ENCODE results near the gene SENP8.

Gene SENP8

GRCh38 chr15:72178976-72179585 lies 60.9 kb downstream of the SENP8 start:
- no peak overlapping the region for H3K27ac ChIP-seq
- no peaks in the 10 kb centered on the region for H3K27me3 ChIP-seq (ENCODE audit: insufficient read depth, low read depth)
- no peaks in the 10 kb centered on the region for H3K79me2 ChIP-seq (ENCODE audit: insufficient read depth, low read depth)
- H3K36me3 ChIP-seq (ENCODE audit: insufficient read depth): no peaks in the 10 kb centered on the region
- no peak overlapping the region for H3K4me3 ChIP-seq (IDR thresholded peaks at IDR 0.05; ENCODE audit: insufficient read depth, low read depth, low read length)
- no peaks in the 10 kb centered on the region for H3K4me1 ChIP-seq (ENCODE audit: low read depth, poor library complexity, severe bottlenecking)
- no peak overlapping the region for H3K9ac ChIP-seq
- H2AFZ ChIP-seq (ENCODE audit: low read depth): no peak overlapping the region
- no peaks in the 10 kb centered on the region for H4K20me1 ChIP-seq (ENCODE audit: insufficient read depth)
- no peak overlapping the region for H3K4me2 ChIP-seq
- no peak for TF ChIP-seq CTCF (conservative IDR thresholded peaks at IDR 0.05; ENCODE audit: low read depth, low read length)

- Histone ChIP-seq H3K27me3 (ENCODE audit: insufficient read depth, low read depth) (no peaks in the 10 kb centered on the region), H3K4me2 (no peak overlapping the region), H3K9ac (no peak overlapping the region), H2AFZ (ENCODE audit: low read depth) (no peak overlapping the region), H3K79me2 (ENCODE audit: insufficient read depth, low read depth) (no peaks in the 10 kb centered on the region), H3K36me3 (ENCODE audit: insufficient read depth) (no peaks in the 10 kb centered on the region), H3K27ac (no peak overlapping the region), H4K20me1 (ENCODE audit: insufficient read depth) (no peaks in the 10 kb centered on the region), H3K4me1 (ENCODE audit: low read depth, poor library complexity, severe bottlenecking) (no peaks in the 10 kb centered on the region), H3K4me3 (IDR thresholded peaks at IDR 0.05; ENCODE audit: insufficient read depth, low read depth, low read length) (no peak overlapping the region)
- TF ChIP-seq CTCF (conservative IDR thresholded peaks at IDR 0.05; ENCODE audit: low read depth, low read length): no peak
Observed at GRCh38 chr15:72179950-72180581, 61.9 kb downstream of the SENP8 start.

- no peak overlapping the region for H3K4me2 ChIP-seq
- no peak for TF ChIP-seq CTCF (conservative IDR thresholded peaks at IDR 0.05; ENCODE audit: low read depth, low read length)
- no peaks in the 10 kb centered on the region for H3K27me3 ChIP-seq (ENCODE audit: insufficient read depth, low read depth)
- no peaks in the 10 kb centered on the region for H4K20me1 ChIP-seq (ENCODE audit: insufficient read depth)
- no peaks in the 10 kb centered on the region for H3K4me1 ChIP-seq (ENCODE audit: low read depth, poor library complexity, severe bottlenecking)
- H3K27ac ChIP-seq: no peak overlapping the region
- H3K36me3 ChIP-seq (ENCODE audit: insufficient read depth): no peaks in the 10 kb centered on the region
- H2AFZ ChIP-seq (ENCODE audit: low read depth): no peak overlapping the region
- no peaks in the 10 kb centered on the region for H3K79me2 ChIP-seq (ENCODE audit: insufficient read depth, low read depth)
- no peak overlapping the region for H3K9ac ChIP-seq
- H3K4me3 ChIP-seq (IDR thresholded peaks at IDR 0.05; ENCODE audit: insufficient read depth, low read depth, low read length): no peak overlapping the region
Observed at GRCh38 chr15:72180761-72181324, 62.6 kb downstream of the SENP8 start.

GRCh38 chr15:72182244-72182643 lies 64.0 kb downstream of the SENP8 start:
- no peak overlapping the region for H3K9ac ChIP-seq
- no peak overlapping the region for H3K4me2 ChIP-seq
- no peak overlapping the region for H3K27ac ChIP-seq
- H3K36me3 ChIP-seq (ENCODE audit: insufficient read depth): no peaks in the 10 kb centered on the region
- H3K4me1 ChIP-seq (ENCODE audit: low read depth, poor library complexity, severe bottlenecking): no peaks in the 10 kb centered on the region
- H3K4me3 ChIP-seq (IDR thresholded peaks at IDR 0.05; ENCODE audit: insufficient read depth, low read depth, low read length): no peak overlapping the region
- no peaks in the 10 kb centered on the region for H4K20me1 ChIP-seq (ENCODE audit: insufficient read depth)
- no peaks in the 10 kb centered on the region for H3K79me2 ChIP-seq (ENCODE audit: insufficient read depth, low read depth)
- no peak for TF ChIP-seq CTCF (conservative IDR thresholded peaks at IDR 0.05; ENCODE audit: low read depth, low read length)
- no peaks in the 10 kb centered on the region for H3K27me3 ChIP-seq (ENCODE audit: insufficient read depth, low read depth)
- no peak overlapping the region for H2AFZ ChIP-seq (ENCODE audit: low read depth)
